K562 (cell line): ENCODE measurements around the gene OR2Z1. TPM values are rescaled to one million over a fixed set of nuclear protein-coding genes. Genes with fewer than 3 reads are reported as not detected.
A peak's percentile ranks its signal among the peaks of the same experiment; 100 is the strongest.

ENCODE experiments used
- ARID2 ChIP-seq: fragments of 450-650 bp; IDR thresholded peaks from 2 replicates; pipeline ENCODE4 v1.6.1; 2017; ENCODE audit warnings: antibody characterized with exemption, mild to moderate bottlenecking
- ASH1L ChIP-seq: fragments of 450-650 bp; IDR thresholded peaks from 2 replicates; pipeline ENCODE4 v1.6.1; 2018; ENCODE audit warnings: borderline replicate concordance, mild to moderate bottlenecking, low read depth; ENCODE audit not compliant: partially characterized antibody
- CBX1 ChIP-seq: sonication (generic); IDR thresholded peaks from 2 replicates; pipeline ENCODE4 v1.6.1; 2016; ENCODE audit warnings: antibody characterized with exemption, low read depth, mild to moderate bottlenecking
- CREB3L1 ChIP-seq: fragments of 450-650 bp; IDR thresholded peaks from 2 replicates; pipeline ENCODE4 v1.6.1; 2014; ENCODE audit warnings: low read depth, mild to moderate bottlenecking, moderate library complexity, borderline replicate concordance
- GABPA ChIP-seq: fragments of 200-800 bp; sonication (Bioruptor generic); conservative IDR thresholded peaks from 2 replicates; pipeline ENCODE4 v1.6.1; 2016; ENCODE audit warnings: low read depth, missing genetic modification characterization, missing compliant biosample characterization
- KLF6 ChIP-seq: fragments of 250-450 bp; sonication (Bioruptor Pico); IDR thresholded peaks from 2 replicates; pipeline ENCODE4 v1.4.0; 2020; ENCODE audit warnings: mild to moderate bottlenecking, moderate library complexity, borderline replicate concordance
- MAZ ChIP-seq, 2 experiments: fragments of 450-650 bp in 1 of 2; sonication (generic) in 1 of 2; formaldehyde crosslinking; IDR thresholded peaks in 1 of 2; conservative IDR thresholded peaks in 1 of 2; 2 replicates each; pipeline versions ENCODE4 v1.4.0 to v1.5.0; 2020; ENCODE audit warnings: mild to moderate bottlenecking in 1 of 2, missing genetic modification reagents in 1 of 2
- MCM3 ChIP-seq: fragments of 450-650 bp; IDR thresholded peaks from 2 replicates; pipeline ENCODE4 v1.6.1; 2016
- NR2C1 ChIP-seq, 2 experiments: fragments of 450-650 bp; IDR thresholded peaks; 2 replicates each; pipeline ENCODE4 v1.6.1; 2017; ENCODE audit warnings: mild to moderate bottlenecking in 2 of 2, antibody characterized with exemption in 1 of 2, inconsistent platforms in 1 of 2, missing compliant biosample characterization in 1 of 2, missing genetic modification characterization in 1 of 2
- REST ChIP-seq, 2 experiments: fragments of 450-650 bp; formaldehyde crosslinking in 1 of 2; IDR thresholded peaks; 2 replicates each; pipeline versions ENCODE4 v1.4.0 to v1.6.1; 2014 to 2020; ENCODE audit warnings: mild to moderate bottlenecking in 2 of 2, borderline replicate concordance in 1 of 2, low read depth in 1 of 2
- RNF2 ChIP-seq: sonication (generic); IDR thresholded peaks from 2 replicates; pipeline ENCODE4 v1.6.1; 2016
- TCFL5 ChIP-seq: fragments of 250-450 bp; sonication (Bioruptor Pico); conservative IDR thresholded peaks from 2 replicates; pipeline ENCODE4 v1.6.1; 2021; ENCODE audit warnings: mild to moderate bottlenecking, moderate library complexity, matching md5 sums
- ZNF408 ChIP-seq: fragments of 250-450 bp; sonication (Bioruptor Pico); IDR thresholded peaks from 2 replicates; pipeline ENCODE4 v1.4.0; 2020; ENCODE audit warnings: low read depth, mild to moderate bottlenecking, moderate library complexity
- ZNF444 ChIP-seq: fragments of 250-450 bp; sonication (Bioruptor Pico); IDR thresholded peaks from 2 replicates; pipeline ENCODE4 v1.4.0; 2020; ENCODE audit warnings: mild to moderate bottlenecking, moderate library complexity
- polyA plus RNA-seq, 8 experiments: library from polyadenylated mRNA; depleted of rRNA in 4 of 8; stranded (reverse) in 5 of 8; unstranded in 3 of 8; fragments of >200 nt; fragmentation: Nextera tagmentation in 2 of 8; fragmentation: Illumina TruSeq in 1 of 8; extraction: Ambion mirVana in 2 of 8; extraction: Trizol in 1 of 8; gene quantifications; 2 replicates each; pipeline versions ENCODE4 v1.2.1 to v1.2.3, GENCODE V29; 2011 to 2014; ENCODE audit warnings: inconsistent platforms in 1 of 8, missing spikeins in 1 of 8
- total RNA-seq, 7 experiments: library from RNA; depleted of rRNA in 6 of 7; stranded (reverse); fragments of >200 nt in 6 of 7; fragmentation: Illumina TruSeq in 2 of 7; extraction: Trizol in 2 of 7; gene quantifications; 2 replicates each; pipeline versions ENCODE4 v1.2.1 to v1.2.3, GENCODE V29; 2011 to 2021; ENCODE audit warnings: low replicate concordance in 1 of 7
- TF ChIP-seq, protein P1 (sequence below): fragments of 450-650 bp; formaldehyde crosslinking; IDR thresholded peaks from 2 replicates; pipeline ENCODE4 v1.4.0; 2020; ENCODE audit warnings: mild to moderate bottlenecking, moderate library complexity

OR2Z1 gene
- total and polyA plus RNA-seq, 9 of the 15 experiments (the other 6 are each of a cell fraction or from before 2014, with no cell fraction given): 0.13 TPM; not detected in 8

DNA sequence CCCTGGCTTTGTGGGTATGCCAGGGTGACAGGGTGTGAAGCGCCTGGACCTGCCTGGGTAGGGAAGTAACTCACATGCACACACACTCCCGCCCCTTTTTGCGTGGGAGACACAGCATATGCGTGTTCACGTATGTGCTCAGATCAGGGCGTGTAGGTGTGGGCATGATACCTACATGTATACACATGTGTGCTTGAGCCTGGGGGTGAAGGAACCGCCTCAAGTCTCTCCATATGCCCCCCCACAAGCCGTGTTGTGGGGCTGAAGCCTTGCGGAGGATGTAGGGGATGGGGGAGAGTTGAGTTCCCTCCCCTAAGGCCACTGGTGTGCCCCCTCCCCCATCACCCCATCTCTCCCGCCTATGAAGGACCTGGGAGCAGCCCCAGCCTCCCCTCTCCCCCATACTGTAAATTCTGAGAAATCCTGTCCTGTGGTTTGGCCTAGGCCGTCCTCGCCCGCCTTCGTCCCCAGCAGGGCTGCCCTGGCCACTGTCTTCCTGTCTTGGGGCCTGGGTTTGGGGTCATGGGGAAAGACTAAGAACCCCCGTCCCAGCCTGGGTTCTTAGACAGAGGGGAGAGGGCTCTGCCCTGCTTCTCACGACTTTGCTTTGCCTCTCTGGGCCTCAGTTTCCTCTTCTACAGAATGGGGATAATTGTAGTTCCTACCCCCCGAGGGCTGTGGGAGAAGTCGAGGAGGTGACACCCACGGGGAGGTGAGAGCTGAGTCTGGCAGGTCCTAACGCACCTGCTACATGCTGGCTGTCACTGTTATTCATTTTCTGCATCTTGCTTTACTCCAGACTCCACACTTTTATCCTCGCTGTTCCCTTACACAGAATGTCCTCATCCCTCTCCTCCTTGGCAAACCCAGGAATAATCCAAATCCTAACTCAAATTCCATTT, 37.2 kb upstream of the OR2Z1 start (continued):
- TF ChIP-seq MCM3 (no peak), ARID2 (no peak), CBX1 (no peak), ZNF444 (CRISPR knock-in tag) (peak; percentile 87), TCFL5 (no peak), ASH1L (no peak), KLF6 (CRISPR knock-in tag) (0 out of 2 replicates have a peak, but pooled peaks have one; percentile 25), REST (IDR thresholded peaks at IDR 0.05; ENCODE audit: borderline replicate concordance) (no peak), REST (CRISPR knock-in tag; IDR thresholded peaks at IDR 0.05; ENCODE audit: low read depth) (peak; percentile 63; the same call in 1 of the 2 replicates), GABPA (tag) (0 out of 2 replicates have a peak, but pooled peaks have one; percentile 33), RNF2 (peak; percentile 72; the same call in 1 of the 2 replicates), CREB3L1 (no peak), MAZ (CRISPR knock-in tag; conservative IDR thresholded peaks at IDR 0.05 in 1 of 2, IDR thresholded peaks at IDR 0.05 in 1 of 2) (peak in 1 of 2 experiments; percentile 72; a peak in 1 of 4 replicates), NR2C1 (IDR thresholded peaks at IDR 0.05) (no peak), NR2C1 (tag; IDR thresholded peaks at IDR 0.05) (no peak), ZNF408 (CRISPR knock-in tag) (no peak)
- TF ChIP-seq, protein P1, sequence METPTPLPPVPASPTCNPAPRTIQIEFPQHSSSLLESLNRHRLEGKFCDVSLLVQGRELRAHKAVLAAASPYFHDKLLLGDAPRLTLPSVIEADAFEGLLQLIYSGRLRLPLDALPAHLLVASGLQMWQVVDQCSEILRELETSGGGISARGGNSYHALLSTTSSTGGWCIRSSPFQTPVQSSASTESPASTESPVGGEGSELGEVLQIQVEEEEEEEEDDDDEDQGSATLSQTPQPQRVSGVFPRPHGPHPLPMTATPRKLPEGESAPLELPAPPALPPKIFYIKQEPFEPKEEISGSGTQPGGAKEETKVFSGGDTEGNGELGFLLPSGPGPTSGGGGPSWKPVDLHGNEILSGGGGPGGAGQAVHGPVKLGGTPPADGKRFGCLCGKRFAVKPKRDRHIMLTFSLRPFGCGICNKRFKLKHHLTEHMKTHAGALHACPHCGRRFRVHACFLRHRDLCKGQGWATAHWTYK (CRISPR knock-in tag): 0 out of 2 replicates have a peak, but pooled peaks have one; percentile 66
